NCI-H510A (cell line): ENCODE measurements around the gene ABCC3.
A peak's percentile ranks its signal among the peaks of the same experiment; 100 is the strongest.

Experiments
- DNase-seq: peaks from one replicate; lab custom pipeline; 2025; lab: John Stamatoyannopoulos, UW

ABCC3 gene

DNA sequence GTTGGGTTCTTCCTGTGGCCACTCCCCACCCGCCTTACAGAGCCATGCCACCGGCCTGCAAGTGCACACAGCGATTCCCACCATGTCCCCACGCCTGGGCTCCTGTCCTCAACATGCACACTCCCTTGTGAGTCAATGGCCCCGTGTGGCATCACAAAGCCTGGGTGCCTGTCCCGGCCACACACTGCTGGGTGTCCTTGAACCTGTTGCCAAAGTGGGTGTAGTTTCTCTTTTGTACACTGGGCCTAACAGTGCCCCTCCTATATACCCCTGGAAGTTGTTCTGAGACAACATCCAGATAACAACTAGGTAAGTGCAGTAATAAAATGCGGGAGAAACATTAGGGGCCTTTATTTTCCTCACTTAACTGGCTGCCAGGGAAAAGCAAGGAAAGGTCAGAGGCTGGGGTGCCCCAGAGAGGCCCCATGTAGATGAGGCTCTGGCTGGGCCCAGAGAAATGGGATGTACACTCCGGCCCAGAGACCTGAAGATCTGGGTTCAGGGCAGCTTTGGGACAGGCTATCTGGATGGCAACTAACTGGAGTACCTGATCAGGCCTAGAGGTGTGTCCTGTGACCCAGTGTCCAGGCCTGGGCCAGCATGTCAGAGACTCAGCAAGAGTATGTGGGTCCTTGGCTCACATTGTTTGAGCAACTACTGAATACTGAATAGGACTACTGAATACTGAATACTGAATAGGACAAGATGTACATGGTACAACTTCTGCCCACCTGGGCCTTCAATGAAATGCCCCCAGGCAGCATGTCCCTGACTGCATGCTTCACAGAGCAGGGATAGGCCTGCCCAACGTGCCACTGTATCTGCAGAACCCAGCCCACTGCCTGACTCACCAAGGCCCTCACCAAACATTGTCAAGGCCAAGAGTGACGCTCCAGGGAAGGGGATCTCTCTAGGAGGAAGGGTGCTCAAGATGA is 8.3 kb downstream of the ABCC3 start:
- DNase-seq = no peak

GRCh38 chr17:50645748-50646682 is 11.3 kb downstream of the ABCC3 start:
- DNase-seq = no peak

DNA sequence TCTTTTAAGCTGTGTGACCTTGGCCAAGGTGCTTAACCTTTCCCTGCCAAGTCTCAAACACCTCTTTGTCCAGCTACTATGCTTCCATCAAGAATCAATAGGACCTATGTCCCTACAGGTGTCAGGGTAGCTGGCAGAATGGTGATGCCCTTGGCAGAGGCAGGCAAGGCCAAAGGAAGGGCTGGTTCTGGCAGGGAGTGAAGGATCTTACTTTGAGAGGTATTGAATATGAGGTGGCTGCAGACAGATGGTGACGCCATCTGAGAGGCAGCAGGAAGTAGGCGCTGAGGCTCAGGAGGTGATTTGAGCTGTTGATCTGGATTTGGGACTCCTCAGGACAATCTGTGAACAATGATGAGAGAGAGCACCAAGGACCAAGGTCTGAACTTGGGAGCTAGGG is 12.5 kb downstream of the ABCC3 start:
- no peak for DNase-seq

DNA sequence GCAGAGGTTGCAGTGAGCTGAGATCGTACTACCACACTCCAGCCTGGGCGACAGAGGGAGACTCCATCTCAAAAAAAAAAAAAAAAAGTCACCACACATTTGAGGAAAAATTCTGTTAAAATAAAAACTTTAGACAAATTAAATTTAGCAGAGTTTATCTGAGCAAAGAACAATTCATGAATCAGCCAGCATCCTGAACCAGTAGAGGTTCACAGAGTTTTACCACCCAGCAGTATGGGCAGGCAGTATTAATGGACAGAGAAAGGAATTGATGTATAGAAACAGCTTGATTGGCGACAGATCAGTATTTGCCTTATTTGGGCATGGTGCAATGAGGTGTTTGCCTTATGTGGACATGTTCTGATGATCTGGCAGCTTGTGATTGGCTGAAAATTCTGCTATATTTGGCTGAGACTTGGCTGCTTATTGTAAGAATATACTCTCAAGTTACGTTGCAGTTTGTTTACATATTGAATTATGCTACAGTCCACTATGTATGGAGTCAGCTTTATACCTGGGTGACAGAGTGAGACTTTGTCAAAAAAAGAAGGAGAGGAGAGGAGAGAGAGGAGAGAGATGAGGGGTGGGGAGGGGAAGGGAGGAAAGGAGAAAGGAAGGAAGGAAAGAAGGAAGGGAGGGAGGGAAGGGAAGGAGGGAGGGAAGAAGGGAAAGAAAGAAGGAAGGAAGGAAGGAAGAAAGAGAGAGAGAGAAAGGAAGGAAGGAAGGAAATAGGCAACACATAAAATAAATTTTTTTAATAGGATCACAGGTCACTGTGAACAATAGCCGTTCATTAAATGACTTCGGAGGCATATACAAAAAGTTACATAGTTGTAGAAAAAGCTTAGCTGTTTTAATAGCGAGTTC is 14.6 kb downstream of the ABCC3 start:
- no peak for DNase-seq

- no peak for DNase-seq
Measured at GRCh38 chr17:50651661-50652060, 17.0 kb downstream of the ABCC3 start.

DNA sequence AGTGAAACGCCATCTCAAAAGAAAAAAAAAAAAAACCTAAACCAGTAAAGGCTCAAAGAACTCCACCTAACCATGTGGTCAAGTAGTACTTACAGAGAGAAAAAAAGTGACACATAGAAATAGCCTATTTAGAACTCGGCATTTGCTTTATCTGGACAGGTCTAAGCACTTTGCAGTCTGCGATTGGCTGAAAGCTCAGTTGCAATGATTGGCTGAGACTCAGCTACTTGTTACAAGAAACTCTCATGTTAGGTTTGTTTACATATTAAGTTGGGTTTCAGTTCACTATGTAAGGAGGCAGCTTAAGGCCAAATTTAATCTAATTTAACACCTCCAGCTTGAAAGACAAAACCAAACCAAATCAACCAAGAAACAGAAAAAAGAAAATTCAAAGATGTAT is 19.1 kb downstream of the ABCC3 start:
- no peak for DNase-seq

- DNase-seq = no peak
Measured at GRCh38 chr17:50656509-50656908, 21.8 kb downstream of the ABCC3 start.

DNA sequence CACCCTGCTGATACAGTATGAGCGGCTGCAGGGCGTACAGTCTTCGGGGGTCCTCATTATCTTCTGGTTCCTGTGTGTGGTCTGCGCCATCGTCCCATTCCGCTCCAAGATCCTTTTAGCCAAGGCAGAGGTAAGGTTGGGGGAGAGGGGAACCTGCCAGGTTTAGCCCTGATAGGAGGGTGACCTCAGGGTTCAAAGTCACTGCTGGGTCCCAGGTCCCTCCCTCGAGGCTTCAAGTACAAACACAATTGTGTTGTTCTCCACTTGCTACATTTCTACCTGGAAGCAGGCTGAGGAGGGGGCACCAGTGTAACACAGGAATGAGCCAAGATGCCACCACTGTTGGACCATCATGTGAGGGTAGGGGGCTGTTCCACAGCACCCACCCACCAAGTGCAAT is 22.4 kb downstream of the ABCC3 start:
- no peak for DNase-seq

DNA sequence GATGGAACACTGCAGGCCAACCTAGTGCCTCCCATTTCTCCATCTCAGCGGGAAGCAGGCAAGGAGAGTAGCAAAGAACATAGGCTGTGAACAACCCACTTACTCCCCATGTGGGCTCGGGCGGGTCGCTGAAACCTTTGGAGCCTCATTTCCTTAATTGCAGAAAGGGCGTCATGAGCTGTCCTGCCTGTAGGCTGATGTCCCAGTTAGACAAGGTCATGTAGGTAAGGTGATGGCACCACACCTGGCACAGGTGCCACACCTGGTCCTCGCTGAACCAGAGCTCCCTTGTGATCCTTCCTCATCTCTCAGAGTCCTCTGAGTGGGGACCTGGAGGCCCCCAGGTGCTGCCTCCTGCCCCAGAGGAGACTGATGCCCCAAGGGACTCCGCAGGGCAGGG is 22.9 kb downstream of the ABCC3 start:
- no peak for DNase-seq

DNA sequence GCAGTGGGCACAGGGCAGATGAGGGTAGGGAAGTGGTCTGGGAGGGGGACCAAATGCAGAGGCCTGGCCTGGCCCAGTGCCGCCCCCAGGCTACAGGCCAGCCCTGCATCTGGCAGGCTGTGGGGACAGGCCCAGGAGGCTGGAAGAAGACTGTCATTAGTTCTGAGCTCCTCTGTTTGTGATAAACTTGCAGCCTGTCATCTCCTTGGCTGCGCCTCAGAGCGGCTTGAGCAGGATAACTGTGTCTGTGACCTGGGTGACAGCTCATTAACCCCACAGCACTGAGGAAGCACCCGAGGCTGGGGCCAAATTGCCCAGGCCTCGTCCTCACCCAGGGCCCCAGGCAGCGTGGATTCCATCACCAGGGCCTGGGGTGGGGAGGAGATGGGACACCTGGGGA is 23.9 kb downstream of the ABCC3 start:
- no peak for DNase-seq

DNA sequence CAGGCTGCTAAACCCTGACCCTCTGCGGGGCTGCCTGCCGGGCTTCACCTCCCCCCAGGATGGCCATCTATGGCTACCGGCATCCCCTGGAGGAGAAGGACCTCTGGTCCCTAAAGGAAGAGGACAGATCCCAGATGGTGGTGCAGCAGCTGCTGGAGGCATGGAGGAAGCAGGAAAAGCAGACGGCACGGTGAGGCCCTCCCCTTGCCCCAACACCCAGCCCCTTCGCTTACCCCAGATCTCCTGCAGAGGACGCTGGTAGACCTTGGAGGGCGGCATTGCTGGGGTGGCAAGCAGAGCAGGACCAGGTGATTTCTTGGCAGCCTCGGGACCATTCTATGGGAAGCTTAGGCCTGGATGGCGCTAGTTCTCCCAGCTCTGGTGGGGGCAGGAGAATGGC is 24.5 kb downstream of the ABCC3 start:
- DNase-seq = no peak

GRCh38 chr17:50660042-50660886 is 25.6 kb downstream of the ABCC3 start:
- DNase-seq = peak; percentile 90

DNA sequence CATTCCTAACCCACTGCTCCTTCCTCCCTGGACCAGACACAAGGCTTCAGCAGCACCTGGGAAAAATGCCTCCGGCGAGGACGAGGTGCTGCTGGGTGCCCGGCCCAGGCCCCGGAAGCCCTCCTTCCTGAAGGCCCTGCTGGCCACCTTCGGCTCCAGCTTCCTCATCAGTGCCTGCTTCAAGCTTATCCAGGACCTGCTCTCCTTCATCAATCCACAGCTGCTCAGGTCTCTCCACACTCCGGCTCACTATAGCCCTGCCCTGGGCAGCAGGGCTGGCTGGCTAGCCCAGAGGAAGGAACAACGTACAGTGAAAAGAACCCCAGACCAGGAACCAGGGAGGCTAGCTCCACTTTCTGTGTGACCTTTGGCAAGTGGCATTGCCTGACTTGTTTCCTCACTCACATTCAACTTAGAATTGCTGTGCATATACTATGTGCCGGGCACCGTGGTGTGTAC is 26.2 kb downstream of the ABCC3 start:
- no peak for DNase-seq

- DNase-seq = no peak
Measured at GRCh38 chr17:50661348-50661747, 26.7 kb downstream of the ABCC3 start.

DNA sequence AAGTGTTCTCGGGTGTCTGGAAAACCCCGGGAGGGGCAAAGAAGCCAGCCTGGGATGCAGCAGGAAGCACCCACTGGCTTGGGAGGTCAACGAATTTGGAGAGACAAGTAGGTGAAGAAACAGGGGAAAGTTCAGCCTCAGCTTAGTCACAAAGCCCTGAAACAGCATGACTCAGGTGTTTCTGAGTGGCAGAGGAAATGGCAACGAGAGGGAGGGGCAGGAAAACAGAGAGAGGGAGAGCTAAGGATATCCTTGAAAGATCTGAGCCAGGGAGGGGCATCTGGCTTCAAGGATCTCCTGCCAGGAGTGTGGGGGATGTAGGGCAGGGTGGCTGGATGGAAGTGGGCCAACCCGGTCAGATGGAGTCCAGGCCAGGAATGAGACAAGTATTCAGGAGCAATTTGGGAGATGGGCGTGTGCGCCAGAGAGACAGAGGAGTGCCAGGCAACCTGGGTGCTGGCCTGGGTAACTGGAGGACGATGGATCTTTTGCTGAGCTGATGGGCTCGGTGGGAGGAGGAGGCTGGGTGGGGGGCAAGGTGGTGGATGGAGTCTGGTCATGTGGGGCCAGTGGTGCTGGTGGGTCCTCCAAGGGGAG is 27.2 kb downstream of the ABCC3 start:
- DNase-seq = peak; percentile 63

- DNase-seq = no peak
Measured at GRCh38 chr17:50662632-50663225, 28.0 kb downstream of the ABCC3 start.

- DNase-seq = no peak
Measured at GRCh38 chr17:50663812-50664374, 29.2 kb downstream of the ABCC3 start.

- no peak for DNase-seq
Measured at GRCh38 chr17:50664788-50665458, 30.2 kb downstream of the ABCC3 start.

GRCh38 chr17:50665838-50666237 is 31.2 kb downstream of the ABCC3 start:
- DNase-seq = no peak
